Measurements from ENCODE around the gene HPCA. TPM values are rescaled to one million over a fixed set of nuclear protein-coding genes. Genes with fewer than 3 reads are reported as not detected.
"Not testable (repeated sequence)": the region's sequence is repeated elsewhere in the genome, so short reads cannot be mapped to it uniquely, and the experiment has no call there.

The HPCA gene
- polyA plus RNA-seq, 1 donor from 2014 or later: not detected

GRCh38 chr1:32900956-32901822 lies 14.9 kb downstream of the HPCA start, which contains the start of gene TMEM54:
TSS of gene TMEM54 (minus strand) at chr1:32901389. CDS start at chr1:32901238, 151 bp downstream.
- Mint-ChIP-seq H3K27me3 (peaks cover 15% of the 10 kb centered on the region), H3K27ac (peak within 1 kb of the TSS in 1 of 3 donors; percentile 78)

GRCh38 chr1:32901823-32902534 lies 15.7 kb downstream of the HPCA start:
- Mint-ChIP-seq H3K27ac (peak overlapping the region in 1 of 3 donors; percentile 62), H3K9me3 (peaks cover 0 to 2% (median 0%) of the 10 kb centered on the region in 3 donors), H3K36me3 (no peaks in the 10 kb centered on the region), H3K4me3 (peak overlapping the region; percentile 73 to 89 (median 78)), H3K4me1 (peaks cover 0 to 7% (median 4%) of the 10 kb centered on the region in 3 donors), H3K27me3 (peaks cover 15% of the 10 kb centered on the region)

More at GRCh38 chr1:32900956-32901822, 14.9 kb downstream of the HPCA start, which contains the start of gene TMEM54:
- H3K9me3 Mint-ChIP-seq: peaks cover 0 to 2% (median 0%) of the 10 kb centered on the region in 3 donors
- H3K36me3 Mint-ChIP-seq: peaks cover 2% of the 10 kb centered on the region
- peak within 1 kb of the TSS; percentile 73 to 89 (median 78) for H3K4me3 Mint-ChIP-seq
- H3K4me1 Mint-ChIP-seq: peaks cover 0 to 7% (median 4%) of the 10 kb centered on the region in 3 donors

GRCh38 chr1:32902535-32902920 lies 16.2 kb downstream of the HPCA start:
- Mint-ChIP-seq H3K27ac (no peak overlapping the region), H3K36me3 (no peaks in the 10 kb centered on the region), H3K27me3 (peaks cover 15% of the 10 kb centered on the region), H3K4me1 (peaks cover 0 to 7% (median 4%) of the 10 kb centered on the region in 3 donors), H3K9me3 (peaks cover 0 to 2% (median 0%) of the 10 kb centered on the region in 3 donors), H3K4me3 (peak overlapping the region in 3 of 4 donors; percentile 73 to 89 (median 83))

- Mint-ChIP-seq H3K9me3 (peaks cover 0 to 2% (median 0%) of the 10 kb centered on the region in 3 donors), H3K4me1 (peaks cover 0 to 7% (median 4%) of the 10 kb centered on the region in 3 donors), H3K27me3 (peaks cover 13% of the 10 kb centered on the region), H3K36me3 (no peaks in the 10 kb centered on the region), H3K4me3 (peak overlapping the region in 3 of 4 donors; percentile 12 to 58 (median 45)), H3K27ac (no peak overlapping the region)
Observed at GRCh38 chr1:32903991-32904785, 17.9 kb downstream of the HPCA start.

DNA sequence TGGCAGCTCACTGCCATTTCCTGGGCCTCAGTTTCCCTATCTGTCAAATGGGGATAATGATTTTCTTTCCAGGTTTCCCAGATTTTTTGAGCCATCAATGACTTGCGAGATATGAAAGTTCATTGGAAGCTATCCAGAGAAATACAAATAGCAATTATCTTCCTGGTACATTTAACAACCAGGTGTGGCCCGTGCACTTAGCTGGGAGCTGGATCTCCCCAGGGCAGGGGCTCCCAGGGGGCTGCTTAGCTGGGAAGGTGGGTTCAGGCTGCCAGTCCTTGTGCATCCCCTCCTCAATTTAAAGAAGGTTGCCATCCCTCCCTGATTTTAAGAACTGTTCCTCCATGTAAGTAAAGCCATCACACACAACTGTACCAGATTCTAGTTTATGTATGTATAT lies 18.5 kb downstream of the HPCA start:
- Mint-ChIP-seq H3K27ac (no peak overlapping the region), H3K27me3 (peaks cover 10% of the 10 kb centered on the region), H3K36me3 (no peaks in the 10 kb centered on the region), H3K4me1 (peaks cover 0 to 7% (median 4%) of the 10 kb centered on the region in 3 donors), H3K9me3 (peaks cover 0 to 2% (median 0%) of the 10 kb centered on the region in 3 donors), H3K4me3 (peak overlapping the region in 1 of 4 donors; percentile 45)

- H3K27ac Mint-ChIP-seq, H3K9me3 Mint-ChIP-seq, H3K36me3 Mint-ChIP-seq, H3K4me1 Mint-ChIP-seq, H3K4me3 Mint-ChIP-seq: not testable (repeated sequence)
- H3K27me3 Mint-ChIP-seq: peaks cover 11% of the 10 kb centered on the region
Observed at GRCh38 chr1:32905588-32905987, 19.3 kb downstream of the HPCA start.

DNA sequence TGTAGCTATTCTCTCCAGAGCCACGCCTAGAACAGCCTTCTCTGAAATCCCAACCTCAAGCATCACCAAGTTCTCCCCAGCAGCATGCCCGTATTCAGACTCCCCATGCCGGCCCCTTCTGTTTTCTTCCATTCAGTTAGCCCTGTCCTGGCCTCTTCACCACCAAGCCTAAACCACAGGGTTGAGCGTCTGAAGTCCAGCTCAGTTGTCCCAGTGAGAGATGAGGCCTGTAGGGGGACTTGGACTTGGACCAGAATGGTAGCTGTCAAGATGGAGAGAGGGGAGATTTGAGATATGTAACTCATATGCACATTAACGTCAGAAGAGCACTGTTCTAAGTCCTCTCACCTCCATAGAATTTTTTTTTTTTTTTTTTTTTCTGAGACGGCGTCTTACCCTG lies 20.4 kb downstream of the HPCA start:
- Mint-ChIP-seq H3K4me3 (no peak overlapping the region), H3K27ac (no peak overlapping the region), H3K4me1 (peaks cover 0 to 4% (median 3%) of the 10 kb centered on the region in 3 donors), H3K9me3 (peaks cover 0 to 3% (median 2%) of the 10 kb centered on the region in 3 donors), H3K36me3 (no peaks in the 10 kb centered on the region), H3K27me3 (peaks cover 6% of the 10 kb centered on the region)

DNA sequence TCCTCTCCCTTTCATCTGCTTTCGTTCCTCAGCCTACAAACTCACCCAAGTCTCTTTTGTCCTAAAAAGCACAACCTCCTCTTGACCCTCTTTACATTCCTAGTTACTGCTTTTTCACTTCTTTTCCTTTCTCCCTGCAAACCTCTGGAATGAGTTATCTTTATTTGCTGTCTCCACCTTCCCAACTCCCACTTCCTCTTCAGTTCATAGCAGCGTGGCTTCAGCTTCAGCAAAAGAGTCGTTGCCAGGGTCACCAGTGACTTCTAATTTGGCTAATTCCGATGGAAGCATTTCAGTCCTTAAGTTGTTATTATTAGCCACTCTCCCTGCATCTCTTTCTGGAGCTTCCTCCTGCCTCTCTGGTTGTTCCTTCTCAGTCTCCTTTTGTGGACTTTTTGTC lies 21.1 kb downstream of the HPCA start:
- H3K9me3 Mint-ChIP-seq: peaks cover 0 to 3% (median 0%) of the 10 kb centered on the region in 3 donors
- H3K27me3 Mint-ChIP-seq: peaks cover 5% of the 10 kb centered on the region
- H3K4me3 Mint-ChIP-seq: no peak overlapping the region
- no peaks in the 10 kb centered on the region for H3K36me3 Mint-ChIP-seq
- H3K4me1 Mint-ChIP-seq: peaks cover 0 to 2% (median 0%) of the 10 kb centered on the region in 3 donors
- H3K27ac Mint-ChIP-seq: no peak overlapping the region

DNA sequence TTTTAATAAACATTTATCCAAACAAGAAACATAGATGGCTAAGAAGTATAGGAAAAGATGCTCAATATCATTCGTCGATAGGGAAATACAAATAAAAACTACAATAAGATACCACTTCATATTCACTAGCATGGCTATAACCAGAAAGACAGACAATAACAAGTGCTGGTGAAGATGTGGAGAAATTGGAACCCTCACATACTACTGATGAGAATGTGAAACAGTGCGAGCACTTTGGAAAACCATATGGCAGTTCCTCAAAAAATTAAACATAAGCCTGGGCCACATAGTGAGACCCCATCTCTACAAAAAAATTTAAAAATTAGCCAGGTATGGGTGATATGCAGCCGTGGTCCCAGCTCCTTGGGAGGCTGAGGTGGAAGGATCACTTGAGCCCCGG lies 24.0 kb downstream of the HPCA start:
- H3K9me3 Mint-ChIP-seq: peaks cover 0 to 3% (median 0%) of the 10 kb centered on the region in 3 donors
- no peaks in the 10 kb centered on the region for H3K36me3 Mint-ChIP-seq
- peaks cover 3% of the 10 kb centered on the region for H3K27me3 Mint-ChIP-seq
- no peak overlapping the region for H3K4me3 Mint-ChIP-seq
- H3K4me1 Mint-ChIP-seq: no peaks in the 10 kb centered on the region
- no peak overlapping the region for H3K27ac Mint-ChIP-seq

DNA sequence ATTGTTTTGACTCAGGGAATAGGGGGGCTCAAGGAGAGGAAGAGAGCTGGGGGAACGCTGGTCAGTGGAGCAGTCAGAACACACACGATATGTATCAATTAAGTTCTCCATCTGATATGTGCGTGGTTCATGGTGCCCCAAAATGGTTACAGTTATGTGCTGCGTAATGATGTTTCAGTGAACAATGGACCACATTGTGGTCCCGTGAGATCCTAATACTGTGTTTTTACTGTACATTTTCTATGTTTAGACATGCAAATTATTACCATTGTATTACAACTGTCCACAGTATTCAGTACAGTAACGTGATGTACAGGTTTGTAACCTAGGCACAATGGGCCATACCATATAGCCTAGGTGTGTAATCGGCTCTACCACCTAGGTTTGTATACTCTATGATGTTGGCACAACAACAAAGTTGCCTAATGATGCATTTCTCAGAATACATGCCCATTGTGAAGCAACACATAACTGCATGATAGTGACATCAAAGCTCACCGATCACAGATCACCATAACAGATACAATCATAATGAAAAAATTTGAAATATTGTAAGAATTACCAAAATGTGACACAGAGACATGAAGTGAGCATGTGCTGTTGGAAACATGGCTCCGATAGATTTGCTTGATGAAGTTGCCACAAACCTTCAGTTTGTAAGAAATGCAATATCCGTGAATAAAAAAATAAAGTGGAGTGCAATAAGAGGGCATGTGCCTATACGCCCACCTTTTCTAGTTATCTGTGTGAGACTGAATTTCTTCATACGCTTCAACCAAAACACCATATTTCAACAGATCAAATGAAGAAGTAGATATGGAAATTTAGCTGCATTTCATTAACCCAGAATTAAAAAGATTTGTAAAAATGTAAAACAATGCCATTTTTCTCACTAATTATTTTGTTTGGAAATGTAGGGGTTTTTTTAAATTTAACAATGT lies 29.7 kb downstream of the HPCA start:
- Mint-ChIP-seq H3K27ac (no peak overlapping the region), H3K4me1 (no peaks in the 10 kb centered on the region), H3K36me3 (no peaks in the 10 kb centered on the region), H3K4me3 (no peak overlapping the region), H3K27me3 (peaks cover 21% of the 10 kb centered on the region), H3K9me3 (peaks cover 0 to 2% (median 0%) of the 10 kb centered on the region in 3 donors)

DNA sequence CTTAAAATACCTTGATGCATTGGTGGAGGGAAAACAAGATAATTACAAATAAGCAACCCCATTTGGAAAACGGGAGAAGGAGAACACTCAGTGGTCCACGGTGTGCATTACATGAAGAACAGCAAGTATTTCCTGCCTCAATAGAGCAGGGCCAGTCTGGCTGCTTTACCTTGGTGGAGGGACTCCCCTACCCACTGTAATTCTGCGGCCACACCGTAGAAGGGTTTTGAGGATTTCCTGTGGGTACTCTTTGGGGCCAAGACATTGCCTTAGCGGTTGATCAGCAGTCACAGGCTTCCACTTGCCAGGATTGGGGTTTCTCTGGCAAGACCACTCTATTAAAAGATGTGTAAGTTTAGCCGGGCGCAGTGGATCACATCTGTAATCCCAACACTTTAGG lies 31.2 kb downstream of the HPCA start:
- no peaks in the 10 kb centered on the region for H3K4me1 Mint-ChIP-seq
- peaks cover 36% of the 10 kb centered on the region for H3K27me3 Mint-ChIP-seq
- H3K4me3 Mint-ChIP-seq: no peak overlapping the region
- peaks cover 1% of the 10 kb centered on the region for H3K36me3 Mint-ChIP-seq
- peaks cover 0 to 2% (median 0%) of the 10 kb centered on the region in 3 donors for H3K9me3 Mint-ChIP-seq
- H3K27ac Mint-ChIP-seq: no peak overlapping the region

GRCh38 chr1:32918179-32918578 lies 31.9 kb downstream of the HPCA start:
- Mint-ChIP-seq H3K36me3 (peaks cover 1% of the 10 kb centered on the region), H3K27ac (no peak overlapping the region), H3K9me3 (peaks cover 0 to 2% (median 0%) of the 10 kb centered on the region in 3 donors), H3K27me3 (peaks cover 37% of the 10 kb centered on the region), H3K4me3 (no peak overlapping the region), H3K4me1 (no peaks in the 10 kb centered on the region)

DNA sequence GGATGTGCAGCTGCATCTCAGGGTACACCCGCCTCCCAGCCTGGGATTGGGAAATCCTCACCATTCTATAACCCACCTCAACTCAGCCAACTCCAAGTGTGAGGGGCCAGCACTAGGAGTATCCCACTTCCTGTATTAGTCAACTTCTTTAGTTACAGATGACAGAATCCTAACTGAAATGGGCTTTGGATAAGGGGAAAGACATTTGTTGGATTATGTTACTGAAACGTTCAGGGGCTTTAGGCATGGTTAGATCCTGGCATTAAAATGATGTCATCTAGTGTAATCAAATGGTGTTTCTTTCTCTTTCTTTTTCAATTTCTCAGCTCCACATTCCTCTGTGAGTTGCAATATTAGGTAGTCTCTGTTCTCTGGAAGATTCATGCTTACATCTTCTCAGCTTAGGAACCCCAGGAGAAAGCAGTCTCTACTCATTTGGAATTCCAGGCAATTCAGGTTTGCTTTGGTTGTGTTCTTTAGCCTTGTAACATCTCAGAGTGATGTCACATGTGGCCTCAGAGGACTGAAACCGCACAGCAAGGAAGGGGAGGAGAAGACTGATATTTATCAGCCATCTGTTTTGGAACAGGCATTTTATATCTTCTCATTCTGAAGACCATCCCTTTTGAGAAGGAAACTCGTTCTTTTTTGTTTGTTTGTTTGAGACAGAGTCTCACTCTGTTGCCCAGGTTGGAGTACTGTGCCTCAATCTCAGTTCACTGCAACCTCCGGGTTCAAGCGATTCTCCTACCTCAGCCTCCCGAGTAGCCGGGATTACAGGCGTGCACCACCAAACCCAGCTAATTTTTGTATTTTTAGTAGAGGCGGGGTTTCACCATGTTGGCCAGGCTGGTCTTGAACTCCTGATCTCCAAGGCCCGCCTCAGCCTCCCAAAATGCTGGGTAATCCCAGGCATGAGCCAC lies 33.8 kb downstream of the HPCA start:
- Mint-ChIP-seq H3K4me1 (peaks cover 3 to 6% (median 6%) of the 10 kb centered on the region in 3 donors), H3K36me3 (peaks cover 1% of the 10 kb centered on the region), H3K9me3 (peaks cover 0 to 2% (median 0%) of the 10 kb centered on the region in 3 donors), H3K27me3 (peaks cover 52% of the 10 kb centered on the region), H3K27ac (no peak overlapping the region), H3K4me3 (no peak overlapping the region)
